DMS114 treated with DMSO at 0.1 percent for 48 hours (cell line): ENCODE data around the gene LENG1.

Experiments
- DNase-seq: peaks from one replicate; lab custom pipeline; 2025; ENCODE audit not compliant: unreplicated experiment; lab: John Stamatoyannopoulos, UW

The LENG1 gene

DNA sequence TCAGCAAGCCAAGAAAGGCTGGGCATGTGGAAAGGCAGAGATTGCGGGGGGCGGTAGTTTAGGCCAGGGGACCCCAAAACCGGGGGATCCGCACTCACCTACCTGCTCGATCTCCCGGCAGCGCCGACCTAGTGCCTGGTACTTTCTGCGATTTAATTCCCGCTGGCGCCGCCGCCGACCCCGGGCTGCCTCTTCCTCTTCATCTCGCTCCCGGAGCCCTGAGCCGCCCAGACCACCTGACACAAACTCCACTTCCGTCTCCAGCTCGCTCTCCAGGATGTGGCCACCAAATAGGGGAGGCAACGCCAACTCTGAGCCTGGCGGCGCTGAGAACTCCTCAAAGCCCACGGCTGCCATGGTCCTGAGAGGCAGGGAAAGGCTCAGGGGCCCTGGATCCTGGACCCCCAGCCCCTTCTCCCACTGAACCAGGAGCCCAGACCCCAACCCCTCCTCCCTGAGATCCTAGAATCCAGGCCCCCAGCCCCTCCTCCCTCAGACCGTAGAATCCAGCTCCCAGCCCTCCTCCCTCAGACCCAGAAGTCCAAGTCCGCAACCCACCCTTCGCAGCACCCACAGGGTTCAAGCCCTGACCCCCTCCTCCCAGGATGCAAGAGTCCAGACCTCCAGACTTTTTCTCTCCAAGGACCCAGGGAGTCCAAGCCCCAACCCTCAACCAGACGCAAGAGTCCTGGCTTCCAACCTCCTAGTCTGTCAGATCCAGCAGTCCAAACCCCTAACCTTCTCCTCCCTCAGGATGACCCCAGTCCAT lies 45.0 kb downstream of the LENG1 start:
- peak; percentile 54 for DNase-seq

DNA sequence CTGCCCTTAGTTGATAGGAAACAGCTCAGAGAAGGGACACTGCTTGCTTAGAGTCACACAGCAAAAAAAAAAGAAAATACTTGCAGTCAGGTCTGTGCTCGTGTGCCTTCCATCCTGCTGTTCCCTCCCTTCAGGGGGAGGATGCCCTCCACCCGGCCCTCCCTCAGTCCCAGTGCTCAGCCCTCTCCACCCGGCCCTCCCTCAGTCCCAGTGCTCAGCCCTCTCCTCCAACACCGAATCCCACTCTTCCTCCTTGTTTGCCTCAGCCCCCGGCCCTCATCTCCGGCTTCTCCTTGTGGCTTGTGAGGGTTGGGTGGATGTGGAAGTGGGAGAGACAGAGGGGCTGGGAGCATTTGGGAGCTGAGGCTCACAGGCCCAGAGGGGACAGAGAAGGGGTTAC lies 49.9 kb downstream of the LENG1 start:
- DNase-seq: no peak

DNA sequence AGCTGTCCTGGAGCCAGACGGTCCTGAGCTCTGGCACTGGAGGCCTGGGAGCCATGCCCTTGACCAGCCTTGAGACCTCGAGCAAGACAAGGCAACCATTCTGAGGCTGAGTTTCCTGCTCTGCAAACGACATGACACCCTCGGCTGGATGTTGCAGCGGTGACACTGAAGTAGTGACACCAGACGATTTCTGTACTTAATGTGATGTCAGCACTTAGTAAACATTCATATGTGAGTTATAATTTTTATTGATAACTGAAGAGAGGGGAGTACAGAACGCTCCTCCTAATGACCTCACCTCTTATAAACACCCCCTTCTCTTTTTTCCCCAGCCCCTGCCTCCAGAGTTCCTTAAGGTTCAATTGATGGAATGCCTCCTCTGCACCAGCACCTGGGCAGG lies 51.0 kb downstream of the LENG1 start:
- DNase-seq: no peak

DNA sequence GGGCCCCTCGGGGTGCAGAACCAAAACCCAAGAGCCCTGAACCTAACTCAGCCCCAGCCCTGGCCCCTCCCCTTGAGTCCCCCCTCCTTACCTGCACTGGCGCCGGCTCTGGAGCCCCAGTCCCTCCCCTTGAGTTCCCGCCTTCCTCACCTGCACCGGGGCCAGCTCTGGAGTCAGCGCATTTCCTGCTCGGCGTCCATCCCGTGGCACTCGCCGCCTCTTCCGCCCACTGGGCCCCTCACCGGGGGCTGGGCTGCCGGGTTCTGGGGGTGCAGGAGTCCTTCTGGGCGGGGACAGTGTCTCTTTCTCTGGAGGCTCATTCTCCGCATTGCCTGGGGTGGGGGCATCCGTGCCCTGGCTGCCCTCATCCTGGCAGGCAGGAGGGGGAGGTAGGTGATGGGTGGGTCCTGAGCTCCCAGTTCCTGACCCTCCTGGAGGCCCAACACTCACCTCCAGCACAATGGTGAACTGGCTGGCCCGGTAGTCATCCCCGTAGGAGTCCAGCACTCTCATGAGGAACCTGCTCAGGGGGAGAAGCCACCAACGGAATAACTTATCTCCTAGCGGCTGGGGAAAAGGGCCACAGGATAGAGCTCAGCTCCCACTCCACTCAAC lies 51.5 kb downstream of the LENG1 start:
- no peak for DNase-seq

DNA sequence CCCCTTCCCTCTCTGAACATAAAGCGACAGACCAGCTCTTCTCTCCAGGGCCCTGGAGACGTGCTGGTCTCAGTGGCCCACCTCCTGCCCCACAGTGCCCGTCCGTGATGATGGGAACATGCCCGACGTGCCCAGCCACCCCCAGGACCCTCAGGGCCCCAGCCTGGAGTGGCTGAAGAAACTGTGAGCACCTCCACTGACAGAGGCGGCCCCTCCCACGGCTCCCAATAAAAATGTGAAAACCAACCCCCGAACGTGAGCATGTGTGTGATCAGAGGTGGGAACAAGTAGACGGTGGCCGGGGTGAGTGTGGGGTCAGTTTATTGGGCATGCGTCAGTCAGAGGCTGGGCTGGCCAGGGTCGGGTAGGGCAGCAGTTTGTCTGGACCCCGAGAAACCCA lies 52.8 kb downstream of the LENG1 start:
- no peak for DNase-seq

DNA sequence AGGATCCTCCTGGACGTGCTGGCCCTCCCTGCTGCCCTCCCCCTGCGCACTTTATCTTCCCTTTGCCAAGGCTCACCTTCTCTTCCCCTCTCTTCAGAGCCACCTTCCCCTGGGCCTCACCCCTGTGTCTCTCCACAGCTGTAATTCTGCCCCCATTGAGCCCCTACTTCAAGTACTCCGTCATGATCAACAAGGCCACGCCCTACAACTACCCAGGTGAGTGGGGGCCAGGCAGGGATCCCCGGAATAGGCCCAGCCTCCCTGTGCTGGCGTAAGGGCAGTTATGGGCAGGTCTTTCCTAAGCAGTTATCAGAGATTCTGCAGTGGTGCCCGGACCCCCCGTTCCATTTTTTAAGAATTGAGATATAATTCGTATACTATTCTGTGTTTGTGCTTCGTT lies 53.7 kb downstream of the LENG1 start:
- DNase-seq: no peak
